ENCODE data around the gene NXPH1. TPM values are rescaled to one million over a fixed set of nuclear protein-coding genes. Genes with fewer than 3 reads are reported as not detected.

The NXPH1 gene
- polyA plus RNA-seq (ENCODE audit: insufficient read length in 4 of 4) = under 1 TPM in 3 of 4 donors, not detected in 1; 0.14 to 0.28 (median 0.25) TPM

DNA sequence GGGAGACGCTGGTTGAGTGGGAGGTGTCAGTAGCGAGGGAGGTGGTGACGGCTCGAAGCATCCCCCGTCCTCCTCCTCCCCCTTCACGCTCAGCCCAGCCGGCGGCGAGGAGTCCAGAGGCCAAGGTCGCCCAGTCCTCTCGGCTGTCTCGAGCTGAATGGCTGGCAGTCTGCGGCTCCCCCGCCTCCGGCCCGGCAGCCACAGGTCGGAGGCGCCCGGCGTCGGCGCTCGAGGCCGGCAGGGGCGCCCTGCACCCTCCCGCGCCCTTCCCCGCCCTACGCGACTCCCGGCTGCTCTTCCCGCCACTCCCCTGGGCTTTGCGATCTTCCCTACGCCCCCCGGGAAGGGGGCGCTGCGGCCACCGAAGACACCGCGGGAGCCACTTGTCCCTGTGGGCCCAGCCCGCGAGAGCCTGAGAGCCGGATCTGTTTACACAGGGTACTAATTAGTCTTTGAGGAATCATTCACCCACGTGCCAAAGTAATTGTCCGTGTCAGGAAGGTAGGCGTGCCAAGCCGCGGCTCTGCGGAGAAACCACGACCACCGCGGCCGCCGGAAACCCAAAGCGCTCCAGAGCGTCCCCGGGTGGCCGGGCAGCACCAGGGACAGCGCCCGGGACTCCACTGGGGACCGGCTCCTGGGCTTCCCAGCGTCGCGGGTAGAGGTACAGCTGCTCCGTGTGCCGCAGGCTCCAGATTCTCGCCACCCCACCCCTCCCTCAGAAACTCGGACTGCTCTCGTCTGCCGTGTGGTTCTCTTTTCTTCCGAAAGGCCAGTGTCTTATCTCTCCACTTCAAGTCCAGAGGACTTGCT lies at the start of gene NXPH1:
Gene NXPH1, plus strand, starts transcription at position 133 of the 813 bp plus-strand sequence.
- DNase-seq (ENCODE audit: low read depth in 4 of 4, low spot score in 2 of 4) = peak in 1 of 4 donors; percentile 49

DNA sequence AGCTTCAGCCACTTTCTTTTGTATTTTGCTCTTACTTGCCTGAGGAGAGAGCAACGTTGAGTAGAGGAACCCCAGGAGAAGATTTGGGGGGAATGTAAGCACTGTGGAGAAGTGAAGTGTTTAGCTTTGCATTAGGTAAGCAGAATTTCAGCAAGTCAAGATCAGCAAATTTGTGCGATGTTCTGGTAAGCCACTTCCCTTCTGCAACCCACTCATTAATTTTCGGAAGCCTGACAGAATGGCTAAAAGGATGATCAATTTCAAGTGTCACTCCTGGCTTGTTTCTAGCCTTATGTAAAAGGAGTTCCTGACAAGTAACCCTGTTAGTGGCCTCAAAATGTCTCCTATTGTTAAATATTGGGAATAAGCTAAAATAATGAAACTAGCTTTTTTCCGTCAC lies 48.5 kb upstream of the NXPH1 start:
- DNase-seq (ENCODE audit: low read depth in 4 of 4, low spot score in 2 of 4) = no peak

DNA sequence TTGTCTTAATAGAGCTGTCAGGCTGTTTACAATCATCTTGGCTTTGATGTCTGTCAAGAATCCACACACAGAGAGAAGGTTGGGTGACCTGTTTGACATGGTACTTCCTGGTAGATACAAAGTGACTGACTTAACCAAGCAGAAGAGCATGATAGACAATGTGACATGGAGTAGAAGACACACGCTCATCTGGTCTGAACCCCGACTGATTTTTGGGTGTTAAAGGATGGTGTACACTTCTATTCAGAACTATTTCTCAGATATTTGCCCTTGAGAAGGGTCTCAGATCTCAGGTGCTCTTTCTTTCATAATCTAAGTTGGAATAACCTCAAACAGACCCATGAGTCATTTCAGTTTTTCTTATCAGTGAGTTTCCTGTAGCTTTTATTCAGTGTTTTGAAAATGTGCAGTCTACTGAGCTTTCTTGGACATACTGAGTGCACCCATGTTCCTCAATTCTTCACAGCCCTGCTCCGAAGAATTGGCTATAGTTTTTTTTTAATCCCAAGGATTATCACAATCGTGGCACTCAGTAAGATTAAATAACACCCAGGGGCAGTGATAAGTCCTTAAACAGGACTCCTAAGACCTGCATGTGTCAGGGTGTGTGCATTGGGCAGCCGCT lies 46.4 kb upstream of the NXPH1 start:
- no peak for DNase-seq (ENCODE audit: low read depth in 4 of 4, low spot score in 2 of 4)

DNA sequence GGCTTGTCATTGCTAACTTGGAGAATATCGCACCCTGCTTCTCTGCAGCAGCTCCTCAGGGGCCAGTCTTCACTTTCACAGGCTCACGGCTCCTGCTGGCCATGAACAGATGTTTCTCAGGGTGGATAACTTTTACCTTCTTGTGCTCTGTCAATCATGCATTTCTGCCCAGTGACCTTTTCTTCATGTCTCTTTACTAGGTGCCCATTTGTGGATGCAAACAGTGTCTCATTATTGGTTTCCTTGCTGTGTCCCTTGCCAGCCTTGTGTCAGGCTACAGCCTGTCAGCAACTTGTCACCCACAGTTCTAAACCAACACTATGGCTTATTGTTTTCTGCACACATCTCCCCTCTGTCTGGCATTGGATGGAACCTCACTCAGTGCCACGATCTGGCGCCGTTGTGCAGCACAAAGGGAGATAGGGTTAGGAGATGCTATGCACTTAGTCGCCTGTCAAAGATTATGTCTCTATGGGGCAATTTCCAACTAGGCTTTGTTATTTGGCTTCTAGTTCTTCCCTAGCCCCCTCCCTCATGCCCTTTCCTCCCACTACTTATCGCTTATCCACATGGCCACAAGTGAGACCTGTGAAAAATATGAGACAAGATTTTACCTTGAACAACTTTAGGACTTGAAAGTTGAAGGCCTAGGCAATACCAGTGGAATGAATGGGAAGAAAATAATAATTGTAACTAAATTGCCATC lies 45.7 kb upstream of the NXPH1 start:
- DNase-seq (ENCODE audit: low read depth in 4 of 4, low spot score in 2 of 4) = no peak

DNA sequence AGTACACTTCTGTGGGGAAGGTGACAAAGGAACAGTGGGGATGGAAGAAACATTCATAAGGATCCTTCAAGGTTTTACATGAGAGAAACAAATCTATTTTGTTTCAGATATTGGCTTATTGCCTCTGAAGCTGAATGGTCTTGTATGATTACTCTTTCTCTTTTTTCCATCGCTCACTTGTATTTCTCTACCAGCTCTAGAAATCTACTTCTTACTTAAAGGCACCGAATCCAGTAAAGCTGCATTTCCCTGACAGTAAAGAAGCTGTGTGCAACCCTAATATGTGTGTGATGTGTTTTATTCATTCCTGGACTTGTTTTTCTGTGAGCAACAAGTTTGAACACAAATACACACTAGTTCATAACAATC lies 45.2 kb upstream of the NXPH1 start:
- no peak for DNase-seq (ENCODE audit: low read depth in 4 of 4, low spot score in 2 of 4)

DNA sequence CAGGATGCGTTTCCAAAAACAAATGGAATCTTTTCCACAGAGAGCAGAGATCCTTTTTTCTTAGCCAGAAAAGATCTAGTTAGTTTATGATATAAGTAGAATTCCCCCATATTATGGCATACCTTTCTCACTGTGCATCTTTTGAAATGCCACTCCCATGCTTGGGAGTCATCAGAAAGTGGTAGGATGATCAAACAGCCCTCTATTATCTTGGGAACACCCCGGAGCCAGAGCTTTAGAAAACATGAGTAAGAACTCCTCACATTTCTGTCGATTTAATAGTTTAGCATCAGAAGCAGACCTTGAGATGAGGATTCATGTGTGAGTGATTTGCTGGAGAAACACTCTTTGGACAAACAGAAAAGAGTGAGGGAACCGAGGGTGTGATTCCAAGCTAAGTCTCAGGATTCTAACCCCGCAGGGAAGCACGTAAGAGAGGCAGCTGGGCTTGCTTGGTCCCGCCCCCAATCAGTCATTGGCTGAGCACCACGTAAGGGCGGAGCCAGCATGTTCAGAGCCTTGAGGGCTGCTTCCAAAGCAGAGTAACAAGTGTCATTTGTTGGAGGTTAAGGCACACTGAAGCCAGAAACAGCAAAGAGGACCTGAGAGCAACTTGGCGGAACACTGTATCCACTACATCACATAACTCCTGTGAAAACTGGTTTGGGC lies 43.7 kb upstream of the NXPH1 start:
- peak in 1 of 4 donors; percentile 29 for DNase-seq (ENCODE audit: low read depth in 4 of 4, low spot score in 2 of 4)

DNA sequence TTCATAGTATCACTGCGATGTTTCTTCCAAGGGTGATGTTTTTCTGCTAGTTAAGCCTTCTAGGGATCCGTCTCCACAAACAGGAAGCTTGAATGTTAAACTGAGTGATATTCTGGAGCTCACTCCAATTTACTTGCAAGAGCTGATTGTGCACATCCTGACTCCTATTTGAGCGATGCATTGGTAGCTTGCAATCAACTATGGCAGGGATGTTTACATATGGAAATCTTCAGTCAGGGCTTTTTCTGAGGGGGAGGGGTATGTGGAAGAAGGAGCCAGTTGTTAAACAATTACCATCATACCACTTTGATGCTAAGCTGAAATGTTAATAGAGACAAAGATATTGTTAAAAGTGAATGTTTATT lies 43.2 kb upstream of the NXPH1 start:
- DNase-seq (ENCODE audit: low read depth in 4 of 4, low spot score in 2 of 4) = peak in 1 of 4 donors; percentile 15

DNA sequence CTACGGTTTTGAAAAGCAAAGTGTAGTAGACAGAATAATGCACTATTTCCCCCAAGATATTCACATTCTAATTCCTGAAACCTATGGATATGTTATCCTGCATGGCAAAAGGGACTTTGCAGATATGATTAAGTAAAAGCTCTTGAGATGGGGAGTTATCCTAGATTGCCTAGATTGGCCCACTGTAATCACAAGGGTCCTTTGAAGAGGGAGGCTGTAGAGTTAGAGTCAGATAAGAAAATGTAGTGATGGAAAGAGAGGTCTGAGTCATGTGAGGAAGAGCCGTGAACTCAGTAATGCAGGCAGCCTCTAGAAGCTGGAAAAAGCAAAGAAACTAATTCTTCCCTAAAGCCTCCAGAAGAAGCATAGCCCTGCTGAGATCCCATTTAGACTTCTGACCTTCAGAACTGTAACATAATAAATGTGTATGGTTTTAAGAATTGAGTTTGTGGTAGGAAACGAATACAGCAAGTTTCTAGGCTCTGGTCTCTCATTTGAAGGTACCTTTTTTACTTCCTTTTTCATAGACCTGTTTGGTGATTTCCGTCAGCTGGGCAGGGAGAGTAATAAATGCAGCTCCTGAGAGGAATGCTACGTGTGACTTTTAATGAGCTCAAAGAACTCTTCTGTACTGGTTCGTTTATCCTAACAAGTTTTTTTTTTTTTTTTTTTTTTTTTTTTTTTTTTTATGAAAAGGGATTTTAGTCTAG lies 41.9 kb upstream of the NXPH1 start:
- DNase-seq (ENCODE audit: low read depth in 4 of 4, low spot score in 2 of 4) = no peak

DNA sequence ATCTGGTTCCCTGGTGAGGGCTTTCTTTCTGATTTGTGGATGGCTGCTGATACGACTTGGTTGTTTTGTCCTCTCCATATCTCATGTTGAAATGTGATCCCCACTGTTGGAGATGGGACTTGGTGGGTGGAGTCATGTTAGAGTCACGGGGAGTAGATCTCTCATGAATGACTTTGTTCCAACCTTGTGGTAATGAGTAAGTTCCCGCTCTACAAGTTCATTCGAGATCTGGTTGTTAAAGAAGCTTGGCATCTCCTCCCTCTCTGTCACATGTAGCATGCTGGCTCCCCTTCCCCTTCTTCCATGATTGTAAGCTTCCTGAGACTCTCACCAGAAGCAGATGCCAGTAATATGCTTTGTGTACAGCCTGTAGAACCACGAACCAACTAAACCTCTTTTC lies 37.1 kb upstream of the NXPH1 start:
- no peak for DNase-seq (ENCODE audit: low read depth in 4 of 4, low spot score in 2 of 4)

DNA sequence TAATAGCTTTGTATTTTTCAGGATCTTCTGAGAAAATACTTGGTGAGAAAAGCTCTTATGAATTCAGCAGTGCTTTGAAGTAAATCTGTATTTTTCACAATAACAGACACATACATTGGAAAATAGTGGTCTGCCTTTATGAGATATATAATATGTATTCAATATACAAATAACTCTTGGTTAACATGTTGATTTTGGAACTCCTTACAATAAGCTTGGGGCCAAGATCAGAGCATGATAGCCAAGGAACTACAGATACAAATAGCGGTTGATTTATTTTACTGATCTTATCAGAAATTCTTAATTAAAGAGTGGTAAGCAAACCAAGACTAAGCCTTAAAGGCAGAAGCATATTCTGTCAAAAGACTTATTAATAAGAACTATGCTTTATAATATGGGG lies 24.5 kb upstream of the NXPH1 start:
- no peak for DNase-seq (ENCODE audit: low read depth in 4 of 4, low spot score in 2 of 4)

DNA sequence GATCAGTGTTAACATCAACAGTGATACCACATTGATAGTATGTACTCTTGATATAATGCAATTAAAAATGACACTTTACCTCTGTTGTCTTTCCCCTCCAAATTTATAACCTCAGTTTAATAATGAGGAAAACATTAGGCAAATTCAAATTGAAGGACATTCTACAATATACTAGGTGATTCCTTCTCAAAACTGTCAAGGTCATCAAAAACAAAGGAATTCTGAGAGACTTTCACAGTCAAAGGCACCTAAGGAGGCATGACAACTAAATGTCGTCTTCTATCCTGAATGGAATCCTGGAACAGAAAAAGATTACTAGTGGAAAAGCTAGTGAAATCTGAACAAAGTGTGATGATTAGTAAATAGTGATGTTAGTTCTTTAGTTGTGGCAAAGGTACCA lies 22.3 kb upstream of the NXPH1 start:
- no peak for DNase-seq (ENCODE audit: low read depth in 4 of 4, low spot score in 2 of 4)

DNA sequence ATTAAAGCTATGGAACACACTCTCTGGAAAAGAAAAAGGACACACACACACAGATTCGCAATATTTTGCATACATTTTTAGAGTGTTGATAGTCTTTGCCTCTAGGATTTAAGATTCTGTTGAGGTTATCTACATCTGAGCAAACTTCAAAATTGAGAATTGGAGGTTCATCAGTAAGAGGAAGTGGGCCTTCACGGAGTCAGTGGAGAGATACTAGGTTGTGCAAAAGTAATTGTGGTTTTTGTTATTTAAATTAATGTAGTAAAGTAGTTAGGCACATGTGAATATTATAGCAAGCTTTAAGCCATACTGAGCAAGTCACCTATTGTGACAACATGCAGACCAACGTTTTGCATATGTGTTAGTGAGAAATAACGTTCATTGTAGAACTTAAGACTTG lies 19.8 kb upstream of the NXPH1 start:
- no peak for DNase-seq (ENCODE audit: low read depth in 4 of 4, low spot score in 2 of 4)

DNA sequence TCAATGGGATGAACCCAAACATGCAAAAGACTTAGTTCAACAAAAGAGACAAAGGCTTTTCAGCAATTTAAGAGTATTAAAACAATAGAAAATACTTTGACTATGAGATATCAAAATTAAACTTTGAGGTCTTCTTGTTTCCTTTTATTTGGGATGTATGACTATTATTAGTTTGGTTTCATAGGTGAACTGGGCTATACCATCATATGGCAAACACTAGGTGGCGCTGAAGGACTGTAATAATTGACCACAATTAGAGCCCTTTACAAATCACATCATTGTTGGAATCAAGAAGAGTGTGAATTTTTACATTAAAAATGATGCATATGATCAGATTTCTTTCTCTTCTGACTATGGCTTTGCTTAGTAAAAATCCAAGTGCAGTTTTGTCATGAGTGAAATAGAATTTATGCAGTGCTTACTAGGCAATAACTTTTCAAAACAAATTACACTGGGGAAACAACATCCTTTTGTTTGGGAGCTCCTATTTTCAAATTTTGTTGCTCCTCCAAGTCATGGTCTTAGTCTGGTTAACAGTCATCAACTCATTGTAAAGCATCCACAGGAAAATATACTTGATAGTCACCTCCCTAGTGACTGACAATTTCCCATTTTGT lies 14.7 kb upstream of the NXPH1 start:
- no peak for DNase-seq (ENCODE audit: low read depth in 4 of 4, low spot score in 2 of 4)

DNA sequence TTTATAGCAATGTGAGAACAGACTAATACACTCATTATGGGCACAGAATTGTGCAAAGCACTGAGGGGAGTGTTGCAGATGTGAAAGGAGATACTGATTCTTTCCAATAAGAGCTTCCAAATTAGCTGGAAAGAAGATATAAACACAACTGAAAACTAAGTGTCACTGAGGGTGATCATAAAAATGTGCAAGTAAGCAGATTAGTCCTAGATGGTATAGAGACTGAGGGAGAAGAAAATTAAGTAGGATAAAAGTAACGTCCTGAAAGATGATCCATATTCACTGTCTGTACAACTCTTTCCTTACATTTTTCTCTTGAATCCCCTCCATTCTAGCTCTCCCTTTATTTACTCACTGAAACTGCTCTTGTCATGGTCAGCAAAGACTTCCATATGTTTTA lies 11.2 kb upstream of the NXPH1 start:
- DNase-seq (ENCODE audit: low read depth in 4 of 4, low spot score in 2 of 4) = no peak

DNA sequence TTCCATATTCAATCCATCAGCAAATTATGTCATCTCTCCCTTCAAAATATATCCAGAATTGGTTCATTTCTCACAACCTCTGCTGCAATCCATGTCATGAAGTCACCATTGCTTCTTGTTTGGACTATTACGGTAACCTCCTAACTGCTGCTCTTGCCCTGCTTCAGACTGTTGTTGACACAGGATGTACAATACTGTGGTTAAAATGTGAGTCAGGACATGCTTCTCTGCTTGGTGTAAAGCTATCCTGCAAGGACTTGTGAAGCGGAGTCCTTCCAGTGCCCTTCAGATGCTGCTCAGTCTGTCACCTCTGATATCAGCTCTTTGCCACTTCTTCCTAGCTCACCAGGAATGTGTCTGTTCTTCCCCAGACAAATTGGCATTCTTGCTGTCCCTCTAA lies 10.4 kb upstream of the NXPH1 start:
- no peak for DNase-seq (ENCODE audit: low read depth in 4 of 4, low spot score in 2 of 4)

DNA sequence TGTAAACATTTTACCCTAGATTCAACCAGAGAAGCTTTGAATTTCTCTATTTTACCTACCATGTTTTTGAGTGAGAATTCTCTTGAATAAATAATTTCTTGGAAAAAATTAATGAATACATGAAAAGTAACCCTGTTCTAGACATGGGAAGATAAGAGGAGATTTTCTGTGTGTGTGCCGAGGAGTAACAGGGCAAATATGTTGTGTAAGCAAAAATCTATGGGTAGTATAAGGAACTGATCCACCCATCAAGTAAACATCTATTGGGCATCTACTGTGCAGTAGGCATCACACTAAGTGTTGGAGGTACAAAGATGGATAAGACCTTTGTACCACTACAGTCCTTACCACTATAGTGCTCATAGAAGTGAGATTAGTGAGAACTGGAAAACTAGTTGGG lies 8.2 kb upstream of the NXPH1 start:
- DNase-seq (ENCODE audit: low read depth in 4 of 4, low spot score in 2 of 4) = no peak

DNA sequence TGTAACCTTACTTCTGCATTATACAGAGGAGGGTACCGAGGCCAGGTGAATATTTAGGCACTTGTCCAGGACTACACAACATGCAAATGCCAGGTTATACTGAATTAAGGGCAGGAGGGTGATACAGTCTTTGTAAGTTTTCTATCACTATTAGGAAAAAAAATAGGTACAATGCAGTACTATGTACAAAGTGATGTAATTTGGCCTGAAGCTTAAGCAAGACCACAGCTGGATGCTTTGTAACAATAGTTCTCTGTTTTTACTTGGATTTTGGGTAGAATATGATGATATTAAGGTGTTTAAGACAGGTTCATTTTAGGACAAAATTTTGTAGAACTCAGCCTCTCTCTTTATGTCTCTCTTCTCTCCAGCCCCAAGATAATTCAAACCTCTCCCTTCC lies 2.8 kb upstream of the NXPH1 start:
- no peak for DNase-seq (ENCODE audit: low read depth in 4 of 4, low spot score in 2 of 4)

DNA sequence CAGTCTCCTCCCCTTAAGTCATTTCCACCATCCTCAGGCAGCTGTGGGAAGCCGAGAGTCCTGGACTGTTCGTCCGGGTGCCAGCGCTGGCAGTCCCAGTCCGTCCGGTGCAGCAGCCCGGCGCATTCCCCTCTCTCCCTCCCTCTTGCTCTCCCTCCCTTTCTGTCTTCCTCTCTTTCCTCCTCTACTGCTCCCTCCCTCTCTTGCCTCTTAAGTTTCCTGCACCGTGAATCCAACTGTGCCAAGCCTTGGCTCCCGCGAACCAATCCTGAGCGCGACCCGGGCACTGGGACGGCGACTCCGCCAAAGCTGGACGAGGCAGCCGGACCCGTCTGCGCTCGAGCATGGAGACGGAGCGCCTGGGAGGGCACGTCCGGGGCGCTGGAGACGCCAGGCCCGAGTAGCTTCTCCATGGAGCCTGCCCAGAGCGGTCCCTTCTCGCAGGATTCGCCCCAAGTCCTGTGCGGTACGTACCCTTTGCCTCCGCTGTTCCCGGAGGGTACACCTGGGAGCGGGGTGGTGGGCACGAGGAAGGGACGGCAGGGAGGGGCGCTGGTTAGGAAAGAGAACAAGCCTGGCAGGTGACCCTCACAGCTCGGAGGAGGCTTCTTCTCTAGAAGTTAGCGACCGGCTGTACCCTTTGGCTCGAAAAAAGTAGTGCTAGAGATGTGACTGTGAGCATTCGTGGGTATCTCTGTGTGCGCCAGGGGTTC lies 1.0 kb downstream of the NXPH1 start:
- no peak for DNase-seq (ENCODE audit: low read depth in 4 of 4, low spot score in 2 of 4)

DNA sequence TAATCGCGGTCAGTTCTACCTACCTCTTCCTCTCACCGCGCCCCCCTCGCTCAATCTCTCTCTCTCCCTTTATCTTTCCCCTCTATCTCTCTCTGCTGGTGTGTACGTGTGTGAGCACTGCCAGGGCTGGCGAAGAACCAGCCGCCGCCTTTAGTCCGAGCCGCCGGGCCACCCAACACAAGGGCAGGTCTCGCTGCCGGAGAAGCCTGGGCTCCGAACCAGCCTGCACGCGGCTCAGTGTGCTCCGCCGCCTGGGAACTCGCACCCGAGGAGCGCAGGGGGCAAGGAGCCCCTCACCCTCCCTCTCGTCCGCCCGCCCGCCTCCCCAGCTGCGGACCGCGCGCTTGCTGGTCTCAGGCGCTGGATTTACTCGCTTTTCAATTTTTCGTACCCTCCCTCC lies 1.7 kb downstream of the NXPH1 start:
- no peak for DNase-seq (ENCODE audit: low read depth in 4 of 4, low spot score in 2 of 4)
